Stimulated activated naive CD4-positive, alpha-beta T cell treated with Interleukin-2 at 50 U/mL for 16 hours (primary cell): Measurements from ENCODE around the gene TMPRSS13.
"Not testable (repeated sequence)": the region's sequence is repeated elsewhere in the genome, so short reads cannot be mapped to it uniquely, and the experiment has no call there.

ENCODE experiments used
- DNase-seq: peaks from one replicate; lab custom pipeline; 2025; lab: John Stamatoyannopoulos, UW

The TMPRSS13 gene

DNA sequence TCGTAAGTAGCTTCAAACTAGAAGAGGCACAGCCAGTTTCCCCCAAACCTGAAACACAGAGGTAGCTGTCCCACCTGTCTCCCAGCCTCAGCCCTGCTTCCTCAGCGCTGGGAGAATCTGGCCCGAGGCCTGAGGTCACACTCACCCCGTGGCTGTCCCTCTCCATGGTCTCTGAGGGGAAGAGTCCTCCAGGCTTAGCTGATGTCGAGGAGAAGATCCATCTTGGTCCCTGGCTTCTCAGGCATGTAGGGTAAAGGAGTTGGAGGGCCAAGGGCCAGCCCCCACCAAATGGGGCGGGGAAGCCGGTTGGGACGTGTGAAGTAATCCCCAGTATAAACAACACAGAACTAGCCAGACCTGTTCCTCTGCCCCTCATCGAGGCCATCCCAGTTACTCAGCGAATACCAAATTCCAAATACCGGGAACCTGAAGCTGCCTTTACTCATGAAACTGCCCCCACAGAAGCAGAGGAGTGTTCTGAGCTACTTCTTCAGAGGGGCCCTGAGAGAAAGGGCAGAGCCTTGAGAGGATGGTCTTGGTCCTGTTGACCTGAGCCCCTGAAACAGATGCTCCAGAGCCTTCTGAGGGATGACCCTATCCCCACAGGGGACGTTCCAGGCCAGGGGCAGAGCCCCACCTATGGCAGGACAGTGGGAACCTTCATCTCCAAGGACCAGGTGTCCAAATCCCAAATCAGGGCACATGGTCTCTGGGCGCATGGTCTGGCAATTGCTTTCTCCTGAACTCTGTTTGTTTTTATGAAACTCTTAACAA is at the start of gene TMPRSS13:
TMPRSS13 (minus strand) TSS at position 261 of the 774 bp plus-strand sequence; CDS start at position 166, 95 bp downstream.
- DNase-seq, result no peak

DNA sequence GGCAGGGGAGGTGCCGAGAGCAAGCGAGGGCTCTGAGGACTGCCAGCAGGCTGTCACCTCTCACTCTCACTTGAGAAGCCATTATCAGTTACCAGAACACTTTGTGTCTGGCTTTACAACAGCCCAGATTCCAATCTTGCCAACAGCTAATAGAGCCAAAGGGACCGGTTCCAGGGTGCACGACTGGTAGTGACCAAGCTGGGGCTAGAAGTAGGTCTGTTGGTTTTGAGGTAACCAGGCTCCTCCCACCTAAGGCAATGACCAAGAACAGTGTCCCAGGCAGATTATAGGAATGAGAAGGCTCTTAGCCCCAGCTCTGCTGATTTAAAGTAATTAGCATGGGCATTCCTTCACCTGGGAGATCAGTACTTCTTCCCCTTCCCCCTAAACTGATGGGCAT is 49.8 kb upstream of the TMPRSS13 start:
- no peak for DNase-seq

DNA sequence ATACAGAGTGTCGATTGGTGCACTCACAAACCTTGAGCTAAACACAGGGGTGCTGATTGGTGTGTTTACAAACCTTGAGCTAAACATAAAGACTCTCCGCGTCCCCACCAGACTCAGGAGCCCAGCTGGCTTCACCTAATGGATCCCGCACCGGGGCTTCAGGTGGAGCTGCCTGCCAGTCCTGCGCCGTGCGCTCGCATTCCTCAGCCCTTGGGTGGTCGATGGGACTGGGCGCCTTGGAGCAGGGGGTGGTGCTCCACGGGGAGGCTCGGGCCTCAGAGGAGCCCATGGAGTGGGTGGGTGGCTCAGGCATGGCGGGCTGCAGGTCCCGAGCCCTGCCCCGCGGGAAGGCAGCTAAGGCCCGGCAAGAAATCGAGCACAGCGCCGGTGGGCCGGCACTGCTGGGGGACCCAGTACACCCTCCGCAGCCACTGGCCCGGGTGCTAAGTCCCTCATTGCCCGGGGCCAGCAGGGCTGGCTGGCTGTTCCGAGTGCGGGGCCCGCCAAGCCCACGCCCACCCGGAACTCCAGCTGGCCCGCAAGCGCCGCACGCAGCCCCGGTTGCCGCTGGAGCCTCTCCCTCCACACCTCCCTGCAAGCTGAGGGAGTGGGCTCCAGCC is 49.2 kb upstream of the TMPRSS13 start:
- DNase-seq, result not testable (repeated sequence)

DNA sequence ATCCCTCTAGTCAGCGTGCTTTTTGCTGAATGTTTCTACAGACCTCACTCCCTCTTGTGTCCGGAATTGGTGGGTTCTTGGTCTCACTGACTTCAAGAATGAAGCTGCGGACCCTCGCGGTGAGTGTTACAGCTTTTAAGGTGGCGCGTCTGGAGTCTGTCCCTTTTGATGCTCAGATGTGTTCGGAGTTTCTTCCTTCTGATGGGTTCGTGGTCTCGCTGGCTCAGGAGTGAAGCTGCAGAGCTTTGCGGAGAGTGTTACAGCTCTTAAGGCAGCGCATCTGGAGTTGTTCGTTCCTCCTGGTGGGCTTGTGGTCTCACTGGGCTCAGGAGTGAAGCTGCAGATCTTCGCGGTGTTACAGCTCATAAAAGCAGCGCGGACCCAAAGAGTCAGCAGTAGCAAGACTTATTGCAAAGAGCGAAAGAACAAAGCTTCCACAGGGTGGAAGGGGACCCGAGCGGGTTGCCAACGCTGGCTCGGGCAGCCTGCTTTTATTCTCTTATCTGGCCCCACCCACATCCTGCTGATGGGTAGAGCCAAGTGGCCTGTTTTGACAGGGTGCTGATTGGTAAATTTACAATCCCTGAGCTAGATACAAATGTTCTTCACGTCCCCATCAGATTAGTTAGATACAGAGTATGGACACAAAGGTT is 48.5 kb upstream of the TMPRSS13 start:
- DNase-seq, result not testable (repeated sequence)

DNA sequence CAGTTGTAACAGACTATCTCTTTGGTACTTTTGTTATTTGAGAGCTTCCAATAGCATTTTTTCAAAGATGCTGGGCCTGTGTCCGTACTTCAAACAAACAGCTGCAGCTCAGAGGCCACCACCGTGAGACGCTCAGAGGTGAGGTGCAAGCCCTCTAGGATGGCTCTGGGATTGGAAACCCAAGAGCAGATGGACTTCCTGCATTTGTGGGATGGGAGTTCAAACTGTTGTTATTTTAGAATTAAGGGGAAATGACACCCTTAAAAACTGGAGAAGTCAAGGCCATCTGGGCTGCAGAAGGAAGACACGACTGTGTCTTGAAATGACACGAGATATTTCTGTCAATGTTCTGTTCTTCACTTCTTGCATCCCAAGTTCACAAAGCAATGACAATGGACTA is 47.8 kb upstream of the TMPRSS13 start:
- no peak for DNase-seq

DNA sequence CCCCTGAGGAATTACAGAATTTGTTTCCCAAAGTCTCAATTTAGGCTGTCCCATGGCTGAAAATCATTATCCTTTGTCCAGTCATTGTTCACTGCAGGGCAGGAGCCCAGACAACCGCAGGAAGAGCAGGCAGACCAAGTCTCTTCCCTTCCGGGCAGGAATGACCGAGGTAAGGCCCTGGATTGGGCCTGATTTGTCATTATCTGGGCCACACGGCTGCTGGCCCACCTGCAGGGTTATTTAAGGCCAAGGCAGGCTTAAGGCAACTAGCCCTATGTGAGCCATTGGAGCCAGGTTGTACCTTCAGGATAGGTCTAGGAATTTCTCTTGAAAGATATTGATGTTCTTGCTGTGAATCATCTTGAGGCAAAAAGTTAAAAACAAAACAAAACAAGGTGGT is 47.2 kb upstream of the TMPRSS13 start:
- no peak for DNase-seq

DNA sequence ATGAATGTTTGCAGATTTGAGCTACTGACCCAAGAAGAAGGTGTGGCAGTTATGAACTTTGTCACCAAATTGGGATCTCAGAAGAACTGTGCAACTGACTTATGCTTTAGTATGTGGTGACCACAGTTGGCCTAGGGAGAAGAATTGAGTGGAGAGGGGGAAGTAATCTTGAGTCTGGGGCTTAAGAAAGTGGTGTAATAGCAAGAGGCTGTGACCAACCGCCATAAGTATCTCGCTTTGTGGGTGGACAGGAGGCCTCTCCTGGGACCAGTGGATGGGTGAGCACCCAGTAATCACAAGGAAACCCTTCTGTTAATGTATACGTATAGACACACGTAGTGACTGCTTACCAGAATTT is 44.3 kb upstream of the TMPRSS13 start:
- no peak for DNase-seq

DNA sequence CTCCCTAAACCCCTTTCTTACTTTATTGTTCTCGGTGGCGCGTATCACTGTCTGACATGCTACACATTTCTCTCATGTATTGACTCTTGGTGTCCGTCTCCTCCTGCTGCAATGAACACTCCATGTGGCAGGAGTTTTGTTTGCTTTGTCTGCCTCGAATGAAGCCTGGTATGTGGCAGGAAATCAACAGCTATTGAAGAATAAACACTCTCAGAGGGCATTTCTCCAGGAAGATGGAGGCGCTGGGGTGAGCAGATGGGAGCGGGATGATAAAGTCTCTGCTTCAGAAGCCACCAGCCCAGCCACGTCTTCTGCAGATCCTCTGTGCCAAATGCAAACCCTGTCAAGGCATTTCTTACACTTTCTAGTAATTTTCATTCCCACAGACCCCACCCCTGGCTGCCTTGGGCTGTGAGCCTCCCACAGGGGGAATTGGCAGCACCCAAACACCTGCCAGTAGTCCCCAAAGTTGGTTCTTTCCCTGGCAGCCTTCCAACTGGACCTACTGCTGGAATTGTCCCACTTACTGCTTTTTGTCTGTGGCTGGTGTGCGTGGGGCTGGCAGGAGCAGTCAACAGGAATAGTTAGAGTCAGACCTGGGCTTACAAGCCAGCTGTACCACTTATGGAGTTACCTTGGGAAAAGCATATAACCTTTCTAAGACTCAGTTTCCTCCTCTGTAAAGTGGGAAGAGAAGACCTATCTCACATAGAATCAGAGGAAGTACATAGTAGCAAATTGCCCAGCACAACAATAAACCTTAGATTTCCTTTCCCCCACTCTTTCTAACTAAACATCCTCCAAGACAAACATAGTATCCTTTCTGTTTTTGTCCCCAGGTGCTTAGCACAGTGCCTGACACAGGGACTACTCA is 43.7 kb upstream of the TMPRSS13 start:
- no peak for DNase-seq

DNA sequence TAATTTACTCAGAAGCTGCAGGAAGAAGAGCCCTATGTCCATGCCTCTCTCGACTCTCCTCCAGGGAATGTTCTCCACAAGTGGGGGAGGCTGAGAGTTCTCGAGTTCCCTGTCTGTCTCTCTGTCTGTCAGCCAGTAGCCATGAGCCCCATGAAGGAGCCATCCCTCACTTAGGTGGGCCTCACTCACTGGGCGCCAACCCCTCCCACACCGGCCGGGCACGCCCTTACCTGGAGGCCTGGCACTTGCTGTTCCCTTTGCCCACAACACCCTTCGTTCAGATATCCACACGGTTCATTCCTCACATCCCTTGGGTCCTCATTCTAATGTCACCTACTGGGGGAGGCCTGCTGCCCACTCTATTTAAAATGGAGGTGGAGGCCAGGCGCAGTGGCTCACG is 42.8 kb upstream of the TMPRSS13 start:
- no peak for DNase-seq

DNA sequence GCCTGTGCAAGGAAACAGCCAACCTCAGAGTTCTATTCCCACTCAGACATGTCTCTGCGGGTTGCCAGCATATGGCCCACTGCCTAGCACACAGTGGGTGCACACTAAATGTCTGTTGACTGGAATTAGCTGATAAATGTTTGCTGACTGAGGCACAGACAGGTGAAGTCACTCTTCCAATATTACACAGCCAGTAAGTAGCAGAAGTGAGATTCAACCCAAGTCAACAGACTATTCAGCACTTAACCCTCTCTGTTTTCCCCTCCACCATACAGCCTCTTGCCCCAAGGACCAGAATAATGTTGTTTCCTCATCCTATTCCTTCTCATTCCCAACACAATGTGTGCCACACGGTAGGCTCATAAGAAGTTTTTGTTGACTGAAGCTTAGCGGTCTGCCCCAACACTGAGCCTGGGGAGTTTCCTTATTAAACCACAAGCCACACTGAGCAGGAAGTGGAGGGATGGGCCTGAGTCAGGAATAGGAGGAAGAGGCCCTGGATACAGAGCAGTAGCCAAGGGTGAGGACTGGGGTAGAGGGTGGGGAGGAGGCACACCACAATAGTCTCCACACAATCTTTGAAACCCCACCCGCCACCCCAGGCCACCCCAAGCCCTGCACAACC is 41.3 kb upstream of the TMPRSS13 start:
- DNase-seq, result peak; percentile 24

DNA sequence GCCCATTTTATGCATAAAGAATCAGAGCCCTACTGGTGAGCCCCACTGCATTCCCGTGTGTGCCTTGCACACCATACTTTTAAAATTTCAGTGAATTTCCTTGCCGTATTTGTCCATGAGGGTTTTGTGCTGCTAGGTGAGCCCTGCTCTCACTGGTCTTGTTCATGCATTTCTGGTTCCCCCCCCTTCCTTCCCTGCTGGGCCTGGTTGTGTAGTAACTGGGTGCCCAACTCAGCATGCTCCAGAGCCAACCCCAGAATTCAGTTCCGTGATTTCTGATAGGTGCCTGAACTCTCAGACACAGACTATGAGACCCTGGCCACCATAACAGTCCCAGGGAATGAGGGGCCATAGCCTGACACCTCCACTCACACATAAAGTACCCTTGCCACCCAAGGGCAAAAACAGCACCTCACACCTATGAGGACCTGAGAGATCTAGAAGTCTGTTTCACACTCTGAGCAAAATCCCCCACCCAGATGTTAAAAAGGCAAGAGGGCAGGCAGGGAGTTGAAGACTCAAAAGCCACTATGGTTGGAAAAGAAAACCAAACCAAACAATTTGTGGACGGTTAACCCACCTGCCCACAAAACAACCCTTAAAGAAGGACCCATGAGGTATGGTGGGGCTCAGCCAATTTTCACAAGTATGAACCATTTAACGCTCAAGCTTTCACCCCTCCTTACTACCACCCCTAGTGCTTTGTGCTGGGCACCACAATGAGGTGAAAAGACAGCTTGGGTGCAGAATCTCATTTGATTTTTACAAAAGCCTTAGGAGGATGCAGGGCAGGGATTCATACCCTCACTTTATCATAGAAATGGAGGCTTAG is 40.2 kb upstream of the TMPRSS13 start:
- DNase-seq, result no peak

DNA sequence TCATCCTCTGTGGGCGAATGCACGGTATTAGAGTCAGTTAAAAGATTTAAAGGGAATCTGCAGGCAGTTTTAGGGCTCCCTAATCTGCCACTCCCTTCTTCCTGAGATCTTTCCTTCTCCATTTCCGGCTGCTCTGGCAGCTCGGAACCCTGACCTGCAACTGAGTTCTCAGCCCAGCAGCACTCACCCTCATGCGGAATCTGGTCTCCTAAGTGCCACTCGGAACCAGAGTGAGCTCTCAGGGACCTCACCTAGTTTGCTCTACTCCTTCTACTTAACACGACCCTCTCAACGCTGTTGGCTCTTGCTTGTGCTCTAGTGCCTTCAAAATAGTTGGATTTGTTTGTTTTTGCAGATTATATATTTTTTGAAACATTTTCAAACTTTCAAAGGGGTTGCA is 37.7 kb upstream of the TMPRSS13 start:
- DNase-seq, result no peak

DNA sequence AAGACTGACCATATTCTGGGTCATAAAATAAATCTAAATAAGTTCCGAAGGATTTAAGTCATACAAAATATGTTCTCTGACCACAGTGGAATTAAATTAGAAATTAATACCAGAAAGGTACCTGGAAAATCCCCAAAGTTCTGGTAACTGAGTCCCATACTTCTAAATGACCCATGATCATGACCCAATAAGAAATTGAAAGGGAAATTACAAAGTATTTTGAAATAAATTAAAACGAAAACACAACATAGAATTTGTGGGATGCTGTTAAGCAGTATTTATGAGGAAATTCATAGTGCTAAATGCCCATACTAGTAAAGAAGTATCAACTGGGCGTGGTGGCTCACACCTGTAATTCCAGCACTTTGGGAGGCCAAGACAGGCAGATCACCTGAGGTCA is 33.6 kb upstream of the TMPRSS13 start:
- DNase-seq, result no peak

DNA sequence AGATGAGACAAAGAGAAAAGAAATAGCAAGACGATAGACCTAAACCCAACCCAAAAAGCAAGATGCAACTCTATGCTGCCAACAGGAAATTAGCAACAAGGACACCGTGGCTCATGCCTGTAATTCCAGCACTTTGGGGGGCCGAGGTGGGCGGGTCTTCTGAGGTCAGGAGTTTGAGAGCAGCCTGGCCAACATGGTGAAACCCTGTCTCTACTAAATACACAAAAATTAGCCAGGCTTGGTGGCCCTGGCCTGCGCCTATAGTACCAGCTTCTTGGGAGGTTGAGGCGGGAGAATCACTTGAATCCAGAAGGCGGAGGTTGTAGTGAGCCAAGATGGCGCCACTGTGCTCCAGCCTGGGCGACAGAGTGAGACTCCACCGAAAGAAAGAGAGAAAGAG is 32.7 kb upstream of the TMPRSS13 start:
- no peak for DNase-seq

DNA sequence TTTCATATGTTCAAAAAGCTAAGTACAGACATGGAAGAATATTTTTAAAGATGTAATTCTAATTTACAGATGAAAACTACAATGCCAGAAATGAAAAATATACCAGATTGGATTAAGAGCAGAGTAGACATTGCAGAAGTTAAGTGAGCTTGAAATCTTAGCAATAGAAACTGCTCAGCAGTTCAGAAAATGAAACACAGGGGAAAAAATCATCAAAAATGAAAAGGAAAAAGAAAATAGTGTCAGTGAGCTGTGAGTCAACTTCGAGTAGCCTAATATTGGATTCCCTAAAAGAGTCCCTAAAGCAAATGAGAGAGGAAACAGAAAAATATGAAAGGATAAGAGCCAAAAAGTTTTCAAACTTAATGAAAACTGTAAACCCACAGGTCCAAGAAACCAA is 31.2 kb upstream of the TMPRSS13 start:
- DNase-seq, result no peak

DNA sequence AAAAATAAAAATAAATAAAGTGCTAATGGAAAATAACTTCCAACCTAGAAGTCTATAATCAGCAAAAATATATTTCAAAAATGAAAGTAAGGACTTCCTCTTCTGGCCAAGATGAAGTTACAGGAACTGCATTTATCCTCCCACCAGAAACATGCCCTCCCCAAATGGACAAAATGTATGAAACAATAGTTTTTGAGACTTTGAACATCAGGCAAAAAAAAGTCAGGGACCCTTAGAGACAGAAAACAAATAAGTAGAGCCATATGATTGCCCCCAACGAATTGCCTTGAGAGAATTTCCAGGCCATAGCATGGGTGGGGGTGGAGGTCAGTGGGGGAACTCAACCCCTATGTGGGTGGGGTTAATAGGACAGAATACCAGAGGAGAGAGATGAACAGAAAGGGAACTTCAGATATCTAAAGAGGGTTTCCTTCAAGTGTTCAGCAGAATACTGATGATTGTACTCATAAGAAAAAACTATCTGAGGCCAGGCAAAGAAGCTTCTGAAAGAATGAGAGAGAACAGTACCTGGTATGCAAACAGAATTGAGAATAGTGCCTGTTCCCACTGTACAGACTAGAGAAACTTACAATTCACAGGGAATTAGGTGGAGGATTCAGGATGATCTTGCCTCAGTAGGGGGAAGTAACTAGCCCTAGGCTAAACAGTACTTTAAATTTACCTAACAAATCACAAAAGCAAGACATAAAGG is 30.4 kb upstream of the TMPRSS13 start:
- no peak for DNase-seq

DNA sequence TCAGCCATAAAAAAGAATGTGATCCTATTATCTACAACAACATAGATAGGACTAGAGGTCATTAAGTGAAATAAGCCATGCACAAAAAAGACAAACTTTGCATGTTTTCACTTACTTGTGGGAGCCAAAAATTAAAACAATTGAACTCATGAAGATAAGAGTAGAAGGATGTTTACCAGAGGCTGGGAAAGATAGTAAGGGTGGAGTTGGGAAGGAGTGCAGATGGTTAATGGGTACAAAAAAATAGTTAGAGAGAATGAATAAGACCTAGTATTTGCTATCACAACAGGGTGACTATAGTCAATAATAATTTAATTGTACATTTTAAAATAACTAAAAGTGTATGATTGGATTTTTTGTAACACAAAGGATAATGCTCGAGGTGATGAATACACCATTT is 29.7 kb upstream of the TMPRSS13 start:
- DNase-seq, result no peak

DNA sequence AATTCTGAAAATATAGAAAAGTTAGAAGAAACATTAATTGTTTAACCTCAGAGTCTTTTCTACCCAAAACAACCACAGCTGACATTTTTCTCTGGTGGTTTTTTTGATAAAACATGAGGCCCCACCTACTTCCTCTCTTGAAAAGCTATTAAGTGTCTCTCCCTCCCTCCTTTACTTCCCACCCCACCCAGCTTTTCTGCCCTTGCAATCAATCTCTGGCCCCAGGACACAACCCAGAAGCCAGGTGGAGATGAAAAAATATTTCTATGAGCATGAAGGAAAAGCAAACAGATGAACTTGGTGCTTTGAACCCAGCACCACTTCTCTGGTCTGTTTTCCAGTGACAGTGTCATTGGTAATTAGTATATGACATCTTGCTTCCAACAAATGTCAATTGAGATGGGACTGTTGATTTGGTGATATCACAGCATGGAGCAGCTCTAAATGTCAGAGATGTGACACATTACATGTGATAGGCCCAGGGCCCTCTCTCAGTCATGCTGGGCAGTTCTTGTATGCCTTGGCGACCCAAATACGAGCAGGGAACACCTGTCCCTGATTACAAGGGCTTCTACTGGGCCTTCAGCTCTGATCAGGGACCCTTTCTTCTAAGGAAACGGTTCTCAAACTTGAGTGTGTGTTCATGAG is 23.9 kb upstream of the TMPRSS13 start:
- DNase-seq, result no peak

DNA sequence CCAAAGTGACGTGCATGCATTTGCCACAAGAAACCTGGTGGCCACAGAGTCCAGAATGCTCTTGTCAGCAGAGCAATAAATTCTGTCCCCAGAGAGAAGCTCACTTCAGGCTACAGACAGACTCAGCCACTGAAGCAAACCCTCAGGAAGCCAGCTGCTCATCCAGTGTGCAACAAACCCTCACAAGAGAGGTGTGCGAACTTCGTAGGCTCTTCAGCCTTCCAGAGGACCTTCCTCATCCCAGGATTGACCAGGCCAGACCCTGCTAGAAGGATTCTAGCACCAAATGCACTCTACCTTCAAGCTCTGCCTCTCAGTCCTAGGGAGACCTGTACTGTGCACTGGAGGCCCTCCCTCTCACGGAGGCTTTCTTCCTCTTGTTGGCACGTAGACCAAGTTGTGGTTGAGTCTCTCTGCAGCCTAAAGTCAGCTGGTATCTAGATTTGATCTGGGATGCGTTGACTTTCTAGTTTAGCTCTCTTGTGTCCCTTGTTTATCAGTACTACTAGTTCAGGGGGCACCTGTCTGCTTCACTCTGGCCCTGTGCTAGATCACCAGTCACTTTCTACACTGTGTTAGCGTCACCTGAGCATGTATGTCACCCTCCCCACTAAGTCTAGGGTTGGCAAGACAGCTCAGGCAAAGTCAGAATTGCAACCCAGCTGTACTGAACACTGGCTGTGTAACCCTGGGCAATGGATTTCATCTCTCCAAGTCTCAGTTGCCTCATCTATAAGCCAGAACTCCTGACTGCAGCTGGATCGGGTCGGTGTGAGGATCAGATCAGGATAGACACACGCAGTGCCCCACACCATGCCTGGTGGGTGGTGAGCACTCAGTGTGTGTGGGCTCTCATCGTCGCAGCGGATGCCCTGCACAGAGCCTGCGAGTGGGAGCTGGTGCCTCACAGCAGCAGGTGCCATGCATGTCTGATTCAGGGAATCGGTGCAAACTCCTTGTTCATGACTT is 22.1 kb upstream of the TMPRSS13 start:
- peak; percentile 18 for DNase-seq
